A172 (cell line): ENCODE measurements around the gene HSPA14. TPM values are rescaled to one million over a fixed set of nuclear protein-coding genes. Genes with fewer than 3 reads are reported as not detected.
"Not testable (repeated sequence)": the region's sequence is repeated elsewhere in the genome, so short reads cannot be mapped to it uniquely, and the experiment has no call there.

Source experiments
- DNase-seq: peaks from one replicate; pipeline ENCODE4 v3.0.0-alpha.2; 2015; ENCODE audit warnings: low spot score
- total RNA-seq: library from RNA; depleted of rRNA; stranded (reverse); fragments of >200 nt; shearing (Covaris generic); gene quantifications from 2 replicates; pipeline ENCODE4 v1.2.3, GENCODE V29; 2014; rRNA removed

The HSPA14 gene
- total RNA-seq, 1 experiment from 2014 or later, result 82.9 TPM

DNA sequence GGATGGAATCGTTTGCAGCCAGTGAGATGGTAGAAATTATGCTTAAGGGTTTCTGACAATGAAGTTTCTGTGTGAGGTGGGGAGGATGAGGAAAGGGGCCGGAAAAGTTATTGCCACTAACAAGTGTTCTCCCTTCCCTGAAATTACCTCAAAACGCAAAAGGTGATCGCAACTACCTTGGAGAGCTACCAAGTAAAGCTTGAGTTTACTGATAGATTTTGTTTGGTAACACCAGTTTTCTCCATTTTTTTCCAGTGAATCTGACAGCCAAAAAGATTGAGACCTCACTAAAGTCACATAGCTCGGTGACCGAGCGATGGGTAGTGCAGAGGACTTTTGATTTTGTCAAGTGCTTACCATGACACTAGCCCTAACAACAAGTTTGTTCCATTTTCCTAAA lies 42.1 kb downstream of the HSPA14 start:
- DNase-seq, result no peak

DNA sequence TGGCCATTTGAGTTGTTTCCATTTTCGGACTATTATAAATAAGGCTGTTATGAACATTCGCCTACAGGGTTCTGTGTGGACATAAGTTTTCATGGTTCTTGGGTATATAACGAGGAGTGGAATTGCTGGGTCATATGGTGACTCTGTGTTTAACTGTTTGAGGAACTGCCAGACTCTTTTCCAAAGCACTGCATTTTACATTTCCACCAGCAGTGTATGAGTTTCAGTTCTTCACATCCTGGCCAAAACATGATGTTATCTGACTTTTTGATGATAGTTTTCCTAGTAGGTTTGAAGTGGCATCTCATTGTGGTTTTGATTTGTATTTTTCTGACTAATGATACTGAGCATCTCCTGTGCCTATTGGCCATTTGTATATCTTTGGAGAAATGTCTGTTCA lies 46.0 kb downstream of the HSPA14 start:
- no peak for DNase-seq

DNA sequence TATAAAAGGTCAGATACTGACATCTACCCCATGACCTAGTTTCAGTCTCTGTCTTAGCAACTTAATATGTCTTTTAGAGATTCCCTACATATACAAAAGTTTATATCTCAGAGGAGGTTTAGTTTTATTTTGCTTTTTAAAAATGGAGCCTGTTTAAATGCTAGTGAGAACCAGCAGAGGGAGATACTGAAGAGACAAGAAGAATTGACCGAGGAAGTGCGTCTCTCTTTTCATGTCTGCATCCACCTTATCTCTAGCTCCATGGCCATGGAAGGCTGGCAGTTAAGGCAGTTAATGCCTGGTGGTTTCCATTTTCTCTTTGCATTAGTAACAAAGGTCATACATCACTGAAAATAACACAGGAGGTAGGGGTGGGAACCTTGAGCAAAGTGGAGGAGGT lies 51.2 kb downstream of the HSPA14 start:
- no peak for DNase-seq

DNA sequence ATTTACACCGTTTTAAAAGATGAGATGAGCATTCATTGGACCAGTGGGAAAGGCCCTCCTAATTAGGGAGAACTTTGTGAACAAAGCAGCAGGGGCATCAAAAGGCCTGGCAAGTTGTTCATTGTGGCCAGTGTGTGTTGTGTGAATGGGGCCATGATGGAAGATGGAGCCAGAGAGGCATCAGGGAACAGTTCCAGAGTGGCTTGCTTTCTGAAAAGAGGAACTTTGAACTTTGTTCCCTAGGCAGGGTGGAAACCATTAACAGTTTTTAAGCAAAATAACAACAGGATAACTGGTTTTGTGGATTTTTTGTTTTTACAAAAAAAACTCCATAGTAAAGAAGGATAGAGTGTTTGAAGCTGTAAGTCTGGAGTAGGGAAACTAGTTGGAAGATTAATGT lies 53.0 kb downstream of the HSPA14 start:
- DNase-seq, result no peak

DNA sequence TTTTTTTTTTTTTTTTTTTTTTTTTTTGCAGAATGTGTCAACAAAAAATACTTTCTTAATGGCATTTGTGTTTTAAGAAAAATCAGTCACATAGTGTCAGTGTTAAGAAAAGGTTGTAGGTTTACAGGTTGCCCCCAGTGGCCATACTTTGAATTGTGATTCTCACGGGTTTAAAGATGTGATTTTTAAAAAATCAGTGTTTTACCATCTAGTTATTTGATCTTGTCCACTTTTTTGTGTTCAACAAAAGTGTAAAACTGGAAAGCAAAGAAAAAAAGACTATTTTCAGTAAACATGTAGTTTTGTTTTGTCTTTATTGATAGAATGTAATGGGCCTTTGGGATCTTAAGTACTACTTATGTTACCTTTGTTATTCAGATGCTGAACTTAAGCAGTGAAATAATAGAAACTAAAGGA lies 66.2 kb downstream of the HSPA14 start:
- DNase-seq, result peak; percentile 19

DNA sequence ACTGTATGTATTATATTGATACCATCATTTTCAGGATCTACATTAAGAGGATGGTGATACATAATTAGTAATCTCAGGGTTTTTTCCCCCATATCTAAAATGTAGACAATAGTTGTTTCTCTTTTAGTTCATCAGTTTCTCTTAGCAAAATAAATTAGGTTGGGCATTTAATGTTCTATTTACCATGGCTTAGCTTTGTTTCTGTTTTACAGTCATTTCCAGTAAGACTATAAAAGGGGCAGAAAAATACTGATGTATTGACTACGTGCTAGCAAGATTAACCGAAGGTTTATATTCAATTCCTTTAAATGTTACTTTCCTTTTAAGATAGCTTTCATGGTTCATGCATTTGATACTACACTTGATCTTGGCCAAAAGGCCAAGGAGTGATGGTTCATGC lies 66.8 kb downstream of the HSPA14 start:
- DNase-seq, result no peak

DNA sequence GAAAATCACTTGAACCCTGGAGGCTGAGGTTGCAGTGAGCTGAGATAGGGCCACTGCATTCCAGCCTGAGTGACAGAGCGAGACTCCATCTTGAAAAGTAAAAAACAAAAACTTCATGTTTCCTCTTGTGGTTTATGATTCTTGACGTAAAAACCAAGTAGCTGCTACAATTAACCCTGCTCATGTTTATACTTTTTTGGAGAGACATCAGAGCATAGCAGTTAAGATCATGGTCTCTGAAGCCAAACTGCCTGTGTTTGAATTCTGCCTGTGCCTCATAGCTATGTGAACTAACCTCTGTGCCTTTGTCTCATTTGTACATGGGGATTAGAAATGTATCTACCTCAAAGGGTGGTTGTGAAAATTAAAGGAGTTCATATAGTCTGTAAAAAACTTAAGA lies 67.8 kb downstream of the HSPA14 start:
- DNase-seq, result no peak

DNA sequence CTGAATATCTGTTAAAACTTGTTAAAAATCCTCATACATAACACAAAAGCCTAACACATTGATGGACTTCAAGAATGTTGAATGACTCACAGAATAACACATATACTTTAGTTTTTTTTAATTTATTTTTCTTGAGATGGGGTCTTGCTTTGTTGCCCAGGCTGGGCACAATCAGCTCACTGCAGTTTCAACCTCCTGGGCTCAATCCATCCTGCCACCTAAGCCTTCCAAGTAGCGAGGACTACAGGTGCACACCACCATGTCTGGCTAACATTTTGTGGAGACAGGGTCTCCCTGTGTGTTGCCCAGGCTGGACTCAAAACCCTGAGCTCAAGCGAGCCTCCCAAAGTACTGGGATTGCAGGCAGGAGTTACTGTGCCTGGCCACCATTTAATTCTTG lies 68.7 kb downstream of the HSPA14 start:
- no peak for DNase-seq

DNA sequence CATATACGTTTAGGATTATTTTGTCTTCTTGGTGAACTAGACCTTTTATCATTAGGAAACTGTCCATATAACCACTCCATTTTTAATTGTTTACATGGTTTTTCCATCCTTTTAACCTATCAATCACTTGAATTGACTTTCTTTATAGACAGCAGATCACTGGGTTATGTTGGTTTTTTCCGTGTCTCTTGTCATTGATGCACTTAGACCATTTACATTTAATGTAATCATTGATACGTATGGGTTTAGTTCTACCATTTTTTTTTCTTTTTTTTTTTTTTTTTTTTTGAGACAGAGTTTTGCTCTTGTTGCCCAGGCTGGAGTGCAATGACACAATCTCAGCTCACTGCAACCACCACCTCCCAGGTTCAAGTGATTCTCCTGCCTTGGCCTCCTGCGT lies 69.5 kb downstream of the HSPA14 start:
- not testable (repeated sequence) for DNase-seq

DNA sequence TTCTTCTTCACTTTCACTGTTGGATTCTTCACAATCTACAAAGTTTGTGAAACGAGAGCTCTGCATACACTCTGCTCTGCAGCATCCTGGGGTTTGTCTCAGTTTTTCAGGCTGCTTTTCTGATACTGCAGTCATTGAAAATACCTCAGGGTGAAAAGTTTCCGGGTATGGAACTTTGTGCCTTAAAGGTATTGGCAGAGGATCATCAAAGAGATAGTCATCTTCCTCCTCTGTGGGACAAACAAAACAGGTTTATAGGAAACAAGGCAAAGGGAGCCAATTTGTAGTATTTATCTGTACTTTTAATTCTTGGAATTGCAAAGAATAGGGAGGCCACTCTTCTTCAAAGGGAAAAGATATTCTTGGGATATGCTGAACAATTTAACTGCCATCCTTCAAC lies 71.0 kb downstream of the HSPA14 start:
- DNase-seq, result no peak

DNA sequence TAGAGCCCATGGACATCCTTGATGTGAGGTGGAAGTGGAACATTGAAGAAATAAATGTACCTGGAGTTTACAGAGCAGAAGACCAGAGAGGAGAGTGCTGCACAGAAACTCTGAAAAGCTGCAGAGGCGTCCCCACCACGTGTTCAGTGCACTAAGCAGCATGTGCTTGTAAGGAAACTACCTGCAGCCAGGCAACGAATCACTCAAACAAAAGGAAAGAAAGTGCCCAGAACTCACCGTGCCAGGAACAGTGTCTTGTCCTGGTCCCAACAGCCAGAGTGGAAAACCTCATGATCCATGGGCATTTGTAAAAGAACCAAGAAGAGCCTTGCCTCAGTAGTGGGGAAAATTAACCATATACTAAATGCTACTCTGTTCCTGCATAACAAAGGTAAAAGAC lies 72.8 kb downstream of the HSPA14 start:
- no peak for DNase-seq

DNA sequence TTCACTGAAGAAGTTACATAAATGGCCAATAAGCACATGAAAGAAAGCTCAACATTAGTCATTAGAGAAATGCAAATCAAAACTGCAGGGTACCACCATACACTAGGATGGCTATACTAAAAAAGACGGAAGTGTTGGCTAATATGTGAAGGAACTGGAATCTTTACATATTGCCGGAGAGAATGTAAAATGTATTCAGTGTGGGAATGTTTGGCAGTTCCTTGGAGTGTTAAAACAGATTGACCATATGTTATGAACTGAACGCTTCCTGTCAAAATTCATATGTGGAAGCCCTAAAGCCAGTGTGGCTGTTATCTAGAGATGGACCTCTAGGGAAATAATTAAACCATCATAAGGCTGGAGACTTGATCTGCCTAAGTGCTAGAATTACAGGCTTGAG lies 73.7 kb downstream of the HSPA14 start:
- no peak for DNase-seq

DNA sequence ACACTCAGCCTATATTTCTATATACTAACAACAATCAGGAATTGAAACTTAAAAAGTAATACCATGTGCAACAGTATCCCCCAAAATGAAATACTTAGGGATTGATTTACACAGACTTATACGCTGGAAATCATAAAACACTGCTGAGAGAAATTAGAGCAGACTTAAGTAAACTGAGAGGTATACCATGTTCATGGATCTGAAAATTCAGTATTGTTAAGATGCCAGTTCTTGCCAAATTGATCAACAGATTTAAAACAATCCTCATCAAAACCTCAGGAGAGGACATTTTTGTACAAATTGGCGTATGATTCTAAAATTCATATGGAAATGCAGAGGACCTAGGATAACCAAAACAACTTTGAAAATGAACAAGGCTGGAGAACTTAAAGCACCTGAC lies 78.5 kb downstream of the HSPA14 start:
- no peak for DNase-seq

DNA sequence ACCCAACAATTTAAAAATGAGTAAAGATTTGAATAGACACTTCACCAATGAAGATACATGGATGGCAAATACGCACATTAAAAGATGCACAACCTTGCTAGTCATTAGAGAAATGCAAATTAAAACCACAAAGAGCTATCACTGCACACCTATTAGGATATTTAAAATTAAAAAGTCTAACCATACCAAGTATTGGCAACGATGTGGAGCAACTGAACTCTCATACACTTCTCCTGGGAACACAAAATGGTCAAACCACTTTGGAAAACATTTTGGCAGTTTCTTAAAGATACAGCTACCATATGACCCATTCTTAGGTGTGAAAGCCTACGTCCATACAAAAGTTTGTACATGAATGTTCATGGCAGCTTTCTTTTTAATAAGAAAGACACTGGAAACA lies 79.7 kb downstream of the HSPA14 start:
- DNase-seq, result no peak

DNA sequence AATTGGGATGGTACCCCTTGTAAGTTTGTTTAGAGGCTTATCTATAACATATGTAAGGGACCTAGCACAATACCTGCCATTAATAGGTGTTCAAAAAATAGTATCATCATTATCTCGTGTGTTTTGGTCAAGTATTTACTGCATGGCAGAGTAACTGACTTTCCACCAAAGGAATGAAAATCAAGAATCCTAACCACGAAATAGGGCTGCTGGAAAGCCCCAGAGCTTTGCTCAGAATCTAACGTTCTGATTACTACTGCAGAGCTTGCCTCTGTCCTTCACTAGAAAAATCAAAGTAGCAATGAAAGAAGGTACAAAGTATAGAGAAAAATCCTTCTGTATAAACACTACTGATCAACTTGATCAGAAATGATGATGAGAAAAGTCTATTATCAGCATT lies 80.9 kb downstream of the HSPA14 start:
- DNase-seq, result no peak

Other genes with a start within 250 kb of the HSPA14 start
- gene FAM107B, start 63.4 kb upstream of the HSPA14 start, total RNA-seq, result 18.2 and 24.3 TPM in 2 replicates
- 1.2 and 1.8 TPM in 2 replicates for gene CDNF, start 269 bp upstream of the HSPA14 start, total RNA-seq
- gene MSANTD7, start within 50 bp of the HSPA14 start, total RNA-seq, result 18.9 and 22.5 TPM in 2 replicates
- 50.5 and 64.3 TPM in 2 replicates for gene SUV39H2, start 40.6 kb downstream of the HSPA14 start, total RNA-seq
- gene DCLRE1C, start 115.8 kb downstream of the HSPA14 start, total RNA-seq, result 13.3 and 14.4 TPM in 2 replicates
- gene MEIG1, start 121.1 kb downstream of the HSPA14 start, total RNA-seq, result 0.48 TPM in 1 of 2 replicates, not detected in the other
- gene OLAH, start 205.6 kb downstream of the HSPA14 start, total RNA-seq, result not detected in 2 replicates